Measurements from ENCODE around the gene KRAS. TPM values are rescaled to one million over a fixed set of nuclear protein-coding genes. Genes with fewer than 3 reads are reported as not detected.

KRAS gene
- total RNA-seq, 2 donors from 2014 or later, result 22.5 to 35.0 TPM

- intact Hi-C loops (cut with DNase I), result no loop called here
- no peak for DNase-seq (ENCODE audit: low spot score)
Measured at GRCh38 chr12:25257590-25258324, 7.0 kb upstream of the KRAS start.

GRCh38 chr12:25256826-25257225, 6.1 kb upstream of the KRAS start:
- no peak for DNase-seq (ENCODE audit: low spot score)
- intact Hi-C loops (cut with DNase I), result no loop called here

- DNase-seq (ENCODE audit: low spot score), result no peak
- intact Hi-C loops (cut with DNase I), result no loop called here
Measured at GRCh38 chr12:25256005-25256404, 5.3 kb upstream of the KRAS start.

- intact Hi-C loops (cut with DNase I), result no loop called here
- DNase-seq (ENCODE audit: low spot score), result no peak
Measured at GRCh38 chr12:25254271-25254880, 3.6 kb upstream of the KRAS start.

- intact Hi-C loops (cut with DNase I), result no loop called here
- no peak for DNase-seq (ENCODE audit: low spot score)
Measured at GRCh38 chr12:25253371-25254068, 2.8 kb upstream of the KRAS start.

- no peak for DNase-seq (ENCODE audit: low spot score)
- intact Hi-C loops (cut with DNase I), result no loop called here
Measured at GRCh38 chr12:25252946-25253345, 2.2 kb upstream of the KRAS start.

GRCh38 chr12:25251769-25252168, 1.0 kb upstream of the KRAS start:
- DNase-seq (ENCODE audit: low spot score), result no peak
- intact Hi-C loops (cut with DNase I), result no loop called here

GRCh38 chr12:25249931-25250738, 594 bp downstream of the KRAS start:
- intact Hi-C loops (cut with DNase I), result no loop called here
- DNase-seq (ENCODE audit: low spot score), result peak; percentile 90

GRCh38 chr12:25248732-25249131, 2.0 kb downstream of the KRAS start:
- DNase-seq (ENCODE audit: low spot score), result no peak
- intact Hi-C loops (cut with DNase I), result no loop called here

GRCh38 chr12:25248137-25248536, 2.6 kb downstream of the KRAS start:
- no peak for DNase-seq (ENCODE audit: low spot score)
- intact Hi-C loops (cut with DNase I), result no loop called here

- DNase-seq (ENCODE audit: low spot score), result no peak
- intact Hi-C loops (cut with DNase I), result no loop called here
Measured at GRCh38 chr12:25245491-25245890, 5.2 kb downstream of the KRAS start.

- no peak for DNase-seq (ENCODE audit: low spot score)
- intact Hi-C loops (cut with DNase I), result no loop called here
Measured at GRCh38 chr12:25243680-25243990, 7.1 kb downstream of the KRAS start.

GRCh38 chr12:25242981-25243679, 7.6 kb downstream of the KRAS start:
- intact Hi-C loops (cut with DNase I), result no loop called here
- DNase-seq (ENCODE audit: low spot score), result no peak

GRCh38 chr12:25241167-25242020, 9.3 kb downstream of the KRAS start:
- no peak for DNase-seq (ENCODE audit: low spot score)
- intact Hi-C loops (cut with DNase I), result no loop called here

GRCh38 chr12:25236626-25237025, 14.1 kb downstream of the KRAS start:
- intact Hi-C loops (cut with DNase I), result no loop called here

GRCh38 chr12:25236190-25236589, 14.5 kb downstream of the KRAS start:
- no peak for DNase-seq (ENCODE audit: low spot score)
- intact Hi-C loops (cut with DNase I), result no loop called here

More at GRCh38 chr12:25236626-25237025, 14.1 kb downstream of the KRAS start:
- DNase-seq (ENCODE audit: low spot score), result no peak

GRCh38 chr12:25213338-25213737, 37.4 kb downstream of the KRAS start:
- no peak for DNase-seq (ENCODE audit: low spot score)
- intact Hi-C loops (cut with DNase I), result no loop called here

GRCh38 chr12:25208554-25208953, 42.2 kb downstream of the KRAS start:
- DNase-seq (ENCODE audit: low spot score), result no peak
- intact Hi-C loops (cut with DNase I), result no loop called here

All from posterior vena cava (tissue), 2 donors.